Prostate gland (tissue), 2 donors: ENCODE measurements around the gene C5AR2. TPM values are rescaled to one million over a fixed set of nuclear protein-coding genes. Genes with fewer than 3 reads are reported as not detected.

Source experiments
- DNase-seq: peaks from one replicate; pipeline ENCODE4 v3.0.0-alpha.2; 2019; ENCODE audit warnings: low spot score
- H3K27ac ChIP-seq, 2 donors: fragments of 200-600 bp; sonication (generic); 2 replicates each; pipeline ENCODE4 v1.5.1; 2017 to 2019
- H3K27me3 ChIP-seq: fragments of 200-600 bp; sonication (generic); replicated peaks from 2 replicates; pipeline ENCODE4 v1.5.1; 2019; ENCODE audit not compliant: insufficient read depth
- H3K36me3 ChIP-seq, 2 donors: fragments of 200-600 bp; sonication (generic); 1 replicate in 1 of 2; 2 replicates in 1 of 2; pipeline versions ENCODE4 v1.5.1 to v1.8.1; 2017 to 2019
- H3K4me1 ChIP-seq: fragments of 200-600 bp; sonication (generic); replicated peaks from 2 replicates; pipeline ENCODE4 v1.5.1; 2019
- H3K4me3 ChIP-seq, 2 donors: fragments of 200-600 bp; sonication (generic); 2 replicates each; pipeline ENCODE4 v1.5.1; 2017 to 2019
- H3K9me3 ChIP-seq: fragments of 200-600 bp; sonication (generic); 2 replicates; pipeline ENCODE4 v1.5.1; 2017
- CTCF ChIP-seq, 4 experiments: fragments of 200-600 bp in 2 of 4; fragments of 450-650 bp in 2 of 4; sonication (generic) in 2 of 4; IDR thresholded peaks; 1 replicate in 3 of 4; 2 replicates in 1 of 4; pipeline ENCODE4 v1.5.1; 2016 to 2019; ENCODE audit warnings: antibody characterized with exemption in 4 of 4, mild to moderate bottlenecking in 2 of 4, moderate library complexity in 2 of 4
- POLR2A ChIP-seq: fragments of 450-650 bp; IDR thresholded peaks from one replicate; pipeline ENCODE4 v1.6.1; 2016; ENCODE audit warnings: antibody characterized with exemption, mild to moderate bottlenecking
- POLR2AphosphoS5 ChIP-seq: sonication (generic); formaldehyde crosslinking; IDR thresholded peaks from one replicate; pipeline ENCODE4 v1.6.1; 2017; ENCODE audit warnings: antibody characterized with exemption
- WGBS: methylation state at CpG from one replicate; pipeline ENCODE4 v1.1.5; 2018; 5-methylcytosine and 5-hydroxymethylcytosine counted together
- intact Hi-C: fragments of 100-400 bp; cut with DNase I; formaldehyde crosslinking; loops from one replicate; pipeline ENCODE4 v1.14.2; 2022
- total RNA-seq, 2 donors: library from RNA; depleted of rRNA; stranded (reverse); fragments of >200 nt; gene quantifications; one replicate each; pipeline ENCODE4 v1.1.0, GENCODE V29; 2016

The C5AR2 gene
- total RNA-seq, 2 donors from 2014 or later, result 1.9 TPM; not detected in 1

GRCh38 chr19:47372603-47373002 lies 40.6 kb downstream of the C5AR2 start:
- intact Hi-C loops, result no loop called here
- DNase-seq, result no peak
- TF ChIP-seq POLR2AphosphoS5 (no peak), CTCF (IDR thresholded peaks at IDR 0.05) (no peak)
- Histone ChIP-seq H3K9me3 (no peaks in the 10 kb centered on the region), H3K36me3 (peaks cover 11 to 27% of the 10 kb centered on the region in 2 donors), H3K27ac (no peak overlapping the region), H3K27me3 (no peaks in the 10 kb centered on the region), H3K4me1 (no peaks in the 10 kb centered on the region), H3K4me3 (no peak overlapping the region)
- 83% methylated on average over 9 of the region's 22 CpGs for WGBS

GRCh38 chr19:47373246-47374240 lies 41.6 kb downstream of the C5AR2 start:
- WGBS, result 94% methylated on average over 33 of the region's 33 CpGs
- H3K9me3 ChIP-seq, result no peaks in the 10 kb centered on the region
- DNase-seq, result no peak
- H3K4me1 ChIP-seq, result no peaks in the 10 kb centered on the region
- peaks cover 11 to 27% of the 10 kb centered on the region in 2 donors for H3K36me3 ChIP-seq
- intact Hi-C loops, result no loop called here
- H3K4me3 ChIP-seq, result no peak overlapping the region
- no peaks in the 10 kb centered on the region for H3K27me3 ChIP-seq
- TF ChIP-seq POLR2A (no peak), CTCF (IDR thresholded peaks at IDR 0.05) (no peak), POLR2AphosphoS5 (no peak)
- H3K27ac ChIP-seq, result no peak overlapping the region

GRCh38 chr19:47374876-47375693 lies 43.1 kb downstream of the C5AR2 start:
- no peaks in the 10 kb centered on the region for H3K4me1 ChIP-seq
- peaks cover 11 to 27% of the 10 kb centered on the region in 2 donors for H3K36me3 ChIP-seq
- H3K4me3 ChIP-seq, result no peak overlapping the region
- H3K9me3 ChIP-seq, result no peaks in the 10 kb centered on the region
- TF ChIP-seq POLR2AphosphoS5 (no peak), POLR2A (no peak), CTCF (IDR thresholded peaks at IDR 0.05) (no peak)
- DNase-seq, result no peak
- H3K27me3 ChIP-seq, result no peaks in the 10 kb centered on the region
- H3K27ac ChIP-seq, result no peak overlapping the region
- intact Hi-C loops, result no loop called here
- WGBS, result 93% methylated on average over 20 of the region's 30 CpGs

GRCh38 chr19:47375694-47376588 lies 44.0 kb downstream of the C5AR2 start:
- WGBS, result 96% methylated on average over 27 of the region's 30 CpGs
- intact Hi-C loops, result no loop called here
- H3K4me3 ChIP-seq, result no peak overlapping the region

More at GRCh38 chr19:47375694-47376588, 44.0 kb downstream of the C5AR2 start:
- DNase-seq, result no peak
- Histone ChIP-seq H3K36me3 (peaks cover 11 to 27% of the 10 kb centered on the region in 2 donors), H3K9me3 (no peaks in the 10 kb centered on the region), H3K27ac (no peak overlapping the region), H3K27me3 (no peaks in the 10 kb centered on the region), H3K4me1 (no peaks in the 10 kb centered on the region)
- no peak for TF ChIP-seq POLR2A
- TF ChIP-seq POLR2AphosphoS5, result no peak
- TF ChIP-seq CTCF (IDR thresholded peaks at IDR 0.05), result no peak
